Dermis blood vessel endothelial cell (primary cell): ENCODE data around the gene ODAD4. TPM values are rescaled to one million over a fixed set of nuclear protein-coding genes. Genes with fewer than 3 reads are reported as not detected.

Experiments used
- DNase-seq: peaks from one replicate; pipeline ENCODE4 v3.0.0; 2010
- total RNA-seq: library from RNA; depleted of rRNA; stranded (reverse); fragments of >200 nt; gene quantifications from 2 replicates; pipeline ENCODE4 v1.2.3, GENCODE V29; 2014

ODAD4 gene
- total RNA-seq, 1 donor from 2014 or later, result 0.34 TPM

DNA sequence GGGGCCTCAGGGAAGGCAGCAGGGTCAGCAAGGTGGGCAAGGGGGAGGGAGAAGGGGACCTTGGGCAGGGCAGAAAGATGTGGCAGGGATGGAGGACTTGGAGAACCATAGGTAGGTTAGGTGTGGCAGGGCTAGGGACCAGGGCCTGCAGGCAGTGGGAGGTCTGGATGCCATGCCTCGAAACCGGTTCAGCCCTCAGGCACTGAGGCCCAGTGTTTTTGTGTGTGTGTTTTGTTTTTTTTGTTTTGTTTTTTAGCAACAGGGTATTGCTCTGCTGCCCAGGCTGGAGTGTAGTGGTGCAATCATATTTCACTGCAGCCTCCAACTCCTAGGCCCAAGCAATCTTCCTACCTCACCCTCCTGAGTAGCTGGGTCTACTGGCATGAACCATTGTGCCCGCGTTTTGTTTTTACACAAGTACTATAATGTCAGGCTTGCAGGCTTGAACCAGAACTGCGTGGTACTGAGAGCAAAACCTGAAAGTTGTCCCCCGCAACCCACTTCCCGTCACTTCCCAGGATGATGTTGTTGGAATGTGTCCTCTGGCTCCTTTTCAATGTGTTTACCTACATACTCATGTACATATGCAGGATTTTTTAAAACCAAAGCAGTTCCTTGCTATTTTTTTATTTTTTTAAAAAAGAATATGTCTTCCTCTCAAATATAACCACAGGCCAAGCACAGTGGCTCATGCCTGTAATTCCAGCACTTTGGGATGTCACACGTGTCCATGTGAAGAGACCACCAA lies 12.4 kb downstream of the ODAD4 start:
- DNase-seq, result no peak

DNA sequence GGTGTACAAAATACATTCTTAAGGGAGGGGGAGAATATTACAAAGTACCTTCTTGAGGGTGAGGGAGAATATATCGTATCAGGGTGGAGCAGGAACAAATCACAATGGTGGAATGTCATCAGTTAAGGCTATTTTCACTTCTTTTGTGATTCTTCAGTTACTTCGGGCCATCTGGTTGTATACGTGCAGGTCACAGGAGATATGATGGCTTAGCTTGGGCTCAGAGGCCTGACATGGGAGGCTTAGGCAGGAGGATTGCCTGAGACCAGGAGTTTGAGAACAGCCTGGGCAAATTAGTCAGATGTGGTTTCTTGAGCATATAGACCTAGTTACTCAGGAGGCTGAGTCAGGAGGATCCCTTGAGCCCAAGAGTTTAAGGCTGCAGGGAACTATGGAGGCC lies 13.1 kb downstream of the ODAD4 start:
- DNase-seq, result no peak

DNA sequence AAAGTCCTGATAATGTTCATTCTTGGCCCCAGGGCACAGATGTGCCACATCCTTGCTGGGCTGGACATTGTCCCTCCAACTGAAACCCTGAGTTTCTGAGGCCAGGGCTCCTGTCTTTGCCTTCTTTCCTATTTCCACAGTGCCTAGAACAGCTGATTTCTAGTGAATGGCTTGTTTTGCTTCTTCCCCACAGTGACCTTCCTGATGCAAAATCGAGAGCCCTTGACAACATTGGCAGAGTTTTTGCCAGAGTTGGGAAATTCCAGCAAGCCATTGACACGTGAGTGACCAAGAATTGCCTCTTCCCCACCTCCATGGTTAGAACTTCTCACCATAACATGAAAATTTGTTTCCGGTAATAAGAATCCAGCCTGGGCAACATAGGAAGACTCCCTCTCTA lies 14.5 kb downstream of the ODAD4 start:
- no peak for DNase-seq

DNA sequence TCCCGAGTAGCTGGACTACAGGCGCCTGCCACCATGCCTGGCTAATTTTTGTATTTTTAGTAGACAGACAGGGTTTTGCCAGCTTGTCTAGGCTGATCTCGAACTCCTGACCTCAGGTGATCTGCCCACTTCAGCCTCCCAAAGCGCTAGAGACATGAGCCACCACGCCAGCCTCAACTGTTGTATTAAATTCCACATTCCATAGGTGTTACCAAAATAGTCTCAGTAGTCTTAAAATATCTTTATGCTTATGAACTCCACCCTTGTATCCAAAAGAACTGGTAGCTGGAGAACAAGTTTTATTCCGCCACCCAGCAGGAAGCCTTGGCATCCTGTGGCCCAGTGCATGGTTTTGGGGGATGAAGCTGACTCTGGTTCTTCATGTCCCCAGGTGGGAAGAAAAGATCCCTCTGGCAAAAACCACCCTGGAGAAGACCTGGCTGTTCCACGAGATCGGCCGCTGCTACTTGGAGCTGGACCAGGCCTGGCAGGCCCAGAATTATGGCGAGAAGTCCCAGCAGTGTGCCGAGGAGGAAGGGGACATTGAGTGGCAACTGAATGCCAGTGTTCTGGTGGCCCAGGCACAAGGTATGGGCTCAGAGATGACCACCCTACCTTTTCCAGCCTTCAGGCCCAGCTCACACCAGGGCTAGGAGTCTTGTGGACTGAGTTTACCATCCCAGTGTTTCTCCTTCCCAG lies 18.5 kb downstream of the ODAD4 start:
- DNase-seq, result no peak

DNA sequence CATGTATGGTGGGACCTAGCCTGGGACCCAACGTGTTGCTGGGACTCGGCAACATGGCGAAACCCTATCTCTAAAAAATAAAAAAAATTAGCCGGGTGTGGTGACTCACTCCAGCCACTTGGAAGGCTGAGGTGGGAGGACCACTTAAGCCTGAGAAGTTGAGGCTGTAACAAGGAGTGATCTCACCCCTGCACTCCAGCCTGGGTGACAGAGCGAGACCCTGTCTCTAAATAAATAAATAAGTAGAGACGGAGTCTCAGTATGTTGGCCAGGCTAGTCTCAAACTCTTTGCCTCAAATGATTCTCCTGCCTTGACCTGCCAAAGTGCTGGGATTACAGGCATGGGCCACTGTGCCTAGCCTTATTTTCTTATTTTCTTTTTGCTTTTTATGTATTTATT lies 26.1 kb downstream of the ODAD4 start:
- DNase-seq, result no peak

DNA sequence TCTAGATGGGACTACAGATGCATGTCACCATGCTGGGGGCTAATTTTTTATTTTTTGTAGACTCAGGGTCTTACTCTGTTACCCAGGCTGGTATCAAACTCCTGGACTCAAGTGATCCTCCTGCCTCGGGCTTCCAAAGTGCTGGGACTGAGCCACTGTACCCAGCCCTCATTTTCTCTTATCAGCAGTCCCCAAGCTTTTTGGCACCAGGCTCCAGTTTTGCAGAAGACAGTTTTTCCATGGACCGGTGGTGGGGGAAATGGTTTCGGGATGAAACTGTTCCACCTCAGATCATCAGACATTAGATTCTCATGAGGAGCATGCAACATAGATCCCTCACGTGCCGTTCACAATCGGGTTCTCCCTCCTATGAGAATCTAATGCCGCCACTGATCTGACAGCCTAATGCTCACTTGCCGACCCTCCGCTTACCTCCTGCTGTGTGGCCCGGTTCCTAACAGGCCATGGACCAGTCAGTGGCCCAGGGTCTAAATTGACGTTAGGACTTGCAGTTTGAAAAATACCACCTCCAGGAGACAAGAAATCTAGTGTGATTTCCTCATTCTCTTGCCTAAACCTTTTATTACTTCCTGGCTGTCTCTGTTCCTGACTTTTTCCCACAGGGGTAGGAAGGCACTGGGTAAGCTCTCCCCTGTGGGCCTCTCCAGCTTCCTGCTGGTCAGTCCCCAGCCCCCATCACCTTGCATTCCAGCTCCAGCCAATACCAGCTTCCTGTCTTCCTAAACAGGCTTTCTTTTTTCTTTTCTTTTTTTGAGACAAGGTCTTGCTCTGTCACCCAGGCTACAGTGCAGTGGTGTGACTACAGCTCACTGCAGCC lies 26.8 kb downstream of the ODAD4 start:
- peak; percentile 56 for DNase-seq

DNA sequence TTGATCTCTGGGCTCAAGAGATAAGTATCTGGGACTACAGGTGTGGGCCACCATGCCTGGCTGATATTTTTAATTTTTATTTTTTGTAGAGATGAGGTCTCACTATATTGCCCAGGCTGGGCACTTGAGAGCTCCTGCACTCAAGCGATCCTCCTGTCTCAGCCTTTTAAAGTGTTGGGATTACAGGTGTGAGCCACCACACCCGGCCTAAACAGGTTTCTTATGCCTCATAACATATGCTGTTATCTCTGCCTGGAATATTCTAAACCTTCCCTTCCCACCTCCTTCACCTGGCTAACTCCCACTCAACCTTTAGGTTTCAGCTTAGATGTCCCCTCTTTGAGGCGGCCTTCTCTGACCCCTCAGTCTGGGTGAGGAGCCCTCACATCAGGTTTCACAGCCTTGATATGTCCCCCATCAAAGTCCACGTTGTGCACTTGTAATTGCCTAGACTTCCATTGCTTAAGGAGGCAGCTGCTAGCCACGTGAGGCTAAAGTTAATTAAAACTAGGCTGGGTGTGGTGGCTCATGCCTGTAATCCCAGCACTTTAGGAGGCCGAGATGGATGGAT lies 27.5 kb downstream of the ODAD4 start:
- DNase-seq, result no peak

DNA sequence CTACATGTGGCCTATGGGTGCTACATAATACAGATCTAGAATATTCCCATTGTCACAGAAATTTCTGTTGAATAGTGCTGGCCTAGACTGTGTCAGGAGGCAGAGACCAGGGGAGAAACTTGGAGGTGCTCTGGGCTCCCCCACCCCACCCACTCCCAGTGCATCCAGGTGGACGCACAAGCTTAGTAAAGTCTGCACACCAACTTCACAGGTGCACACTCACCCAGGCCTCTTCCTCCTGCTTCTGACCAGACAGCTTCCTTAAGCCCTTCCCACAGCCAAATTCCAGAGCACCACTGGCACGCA lies 28.6 kb downstream of the ODAD4 start:
- no peak for DNase-seq

DNA sequence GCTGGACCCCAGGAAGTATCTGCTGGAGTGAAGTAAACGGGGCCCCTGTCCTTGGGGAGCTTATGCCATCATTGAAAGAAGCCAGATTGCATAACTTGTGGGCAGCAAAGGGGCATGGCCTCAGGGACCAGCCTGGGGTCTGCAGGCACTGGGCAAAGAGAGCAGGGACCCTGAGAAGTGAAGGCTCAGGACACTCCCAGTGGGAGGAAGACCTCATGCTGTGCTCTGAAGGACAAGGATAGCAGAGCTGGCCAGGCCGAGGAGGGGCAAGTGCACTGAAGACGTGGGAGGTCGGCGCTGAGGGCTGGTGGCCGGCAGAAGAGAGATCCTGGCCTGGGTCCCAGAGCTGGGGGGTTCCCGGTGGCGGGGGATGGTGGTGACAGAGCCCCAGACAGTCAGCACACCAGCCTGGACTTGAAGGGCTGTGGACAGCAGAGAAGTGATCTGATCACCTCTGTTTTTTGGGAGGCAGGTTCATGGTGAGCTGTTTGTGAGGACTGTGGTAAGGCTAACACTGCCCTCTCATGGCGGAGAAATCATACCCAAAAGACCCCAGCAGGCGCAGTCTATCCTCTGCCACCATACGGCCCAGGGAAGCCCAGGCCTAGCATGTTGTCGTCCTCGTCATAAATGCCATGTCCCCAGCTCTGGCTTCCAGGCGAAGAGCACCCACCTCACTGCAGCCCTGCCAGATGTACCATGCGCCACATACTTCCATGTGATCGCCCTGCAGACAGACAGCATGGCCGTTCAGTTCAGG lies 29.1 kb downstream of the ODAD4 start:
- DNase-seq, result peak; percentile 74

DNA sequence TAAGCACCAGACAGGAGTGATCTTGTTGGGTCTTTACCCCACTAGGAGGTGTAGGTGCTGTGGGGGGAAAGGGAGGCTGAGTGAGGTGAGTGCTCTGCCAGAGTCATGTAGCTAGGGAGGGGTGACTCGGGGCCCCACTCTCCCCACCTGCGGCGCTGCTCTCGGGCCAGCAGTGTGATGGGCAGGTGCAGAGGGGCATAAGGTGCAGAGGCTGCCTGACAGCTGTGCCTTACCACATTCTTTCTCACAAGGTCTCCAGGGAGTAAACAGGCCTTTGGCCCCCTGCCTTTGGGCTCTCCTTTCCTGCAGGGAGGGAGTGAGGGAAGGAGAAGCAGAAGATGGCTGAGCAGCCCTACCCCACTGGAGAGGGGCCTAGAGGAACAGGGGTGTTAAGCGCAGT lies 31.7 kb downstream of the ODAD4 start:
- DNase-seq, result no peak

DNA sequence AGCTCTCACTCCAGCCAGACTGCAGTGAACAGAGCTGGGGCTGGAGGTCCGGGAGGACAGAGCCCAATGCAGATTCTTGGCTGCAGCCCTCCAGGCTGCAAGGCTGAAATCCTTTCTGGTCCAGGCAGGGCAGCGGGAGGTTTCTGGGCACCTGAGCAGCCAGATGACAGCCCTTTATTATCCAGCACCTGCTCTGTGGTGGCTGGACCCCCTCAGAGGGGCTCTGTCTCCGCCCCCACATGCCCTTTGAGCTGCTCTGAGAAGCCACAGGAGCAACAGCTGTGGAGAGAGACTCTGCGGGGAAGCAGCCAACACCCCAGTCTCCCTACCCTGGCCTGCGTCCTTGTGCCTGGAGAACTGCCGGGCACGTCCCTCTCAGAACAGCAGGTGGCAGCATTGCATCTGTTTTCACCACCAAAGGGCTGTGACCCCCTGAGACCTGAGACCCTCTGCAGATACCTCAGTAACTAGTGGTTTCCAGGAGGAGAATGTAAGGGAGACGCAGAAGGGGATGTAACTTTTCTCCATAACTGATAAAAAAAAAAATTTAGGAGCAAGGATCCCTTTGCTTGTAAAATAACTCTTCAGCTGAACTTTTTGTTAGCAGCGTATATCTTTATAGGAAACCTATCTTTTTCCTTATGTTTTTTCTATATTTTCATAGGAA lies 32.5 kb downstream of the ODAD4 start:
- DNase-seq, result peak; percentile 80

DNA sequence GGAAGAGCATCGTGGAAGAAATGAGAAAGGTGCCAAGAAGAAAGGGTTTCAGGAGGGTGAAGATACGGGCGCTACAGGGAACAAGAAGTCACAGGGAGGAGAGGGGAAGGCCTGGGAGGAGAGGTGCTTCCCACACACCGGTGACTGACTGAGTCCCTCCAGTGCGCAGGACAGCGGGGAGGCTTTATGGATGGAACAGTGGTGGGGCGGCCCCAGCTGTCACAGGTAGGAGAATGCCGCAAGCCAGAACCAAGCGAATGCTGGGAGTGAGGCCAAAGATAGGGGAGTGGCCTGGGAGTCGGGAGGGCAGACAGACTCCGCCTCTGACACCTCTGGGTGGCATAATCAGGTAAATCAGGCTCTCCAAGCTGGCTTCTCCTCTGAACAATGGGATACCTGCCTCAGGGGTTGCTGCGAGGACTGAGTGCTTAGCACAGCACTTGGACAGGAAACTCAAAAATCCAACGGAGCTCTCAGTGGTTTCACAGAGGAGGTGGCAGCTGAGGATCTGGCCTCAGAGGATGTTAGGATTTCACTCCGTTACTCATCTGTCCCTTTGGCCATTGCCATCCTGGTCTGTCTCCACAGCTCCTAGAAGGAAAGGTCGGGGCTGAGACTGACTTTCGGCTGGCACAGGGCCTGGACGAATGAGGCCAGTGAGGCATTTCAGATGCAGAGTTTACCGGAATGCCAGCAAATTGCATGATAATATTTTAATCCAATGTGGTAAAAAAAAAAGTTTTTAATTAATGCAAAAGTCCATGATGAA lies 35.5 kb downstream of the ODAD4 start:
- peak; percentile 41 for DNase-seq

DNA sequence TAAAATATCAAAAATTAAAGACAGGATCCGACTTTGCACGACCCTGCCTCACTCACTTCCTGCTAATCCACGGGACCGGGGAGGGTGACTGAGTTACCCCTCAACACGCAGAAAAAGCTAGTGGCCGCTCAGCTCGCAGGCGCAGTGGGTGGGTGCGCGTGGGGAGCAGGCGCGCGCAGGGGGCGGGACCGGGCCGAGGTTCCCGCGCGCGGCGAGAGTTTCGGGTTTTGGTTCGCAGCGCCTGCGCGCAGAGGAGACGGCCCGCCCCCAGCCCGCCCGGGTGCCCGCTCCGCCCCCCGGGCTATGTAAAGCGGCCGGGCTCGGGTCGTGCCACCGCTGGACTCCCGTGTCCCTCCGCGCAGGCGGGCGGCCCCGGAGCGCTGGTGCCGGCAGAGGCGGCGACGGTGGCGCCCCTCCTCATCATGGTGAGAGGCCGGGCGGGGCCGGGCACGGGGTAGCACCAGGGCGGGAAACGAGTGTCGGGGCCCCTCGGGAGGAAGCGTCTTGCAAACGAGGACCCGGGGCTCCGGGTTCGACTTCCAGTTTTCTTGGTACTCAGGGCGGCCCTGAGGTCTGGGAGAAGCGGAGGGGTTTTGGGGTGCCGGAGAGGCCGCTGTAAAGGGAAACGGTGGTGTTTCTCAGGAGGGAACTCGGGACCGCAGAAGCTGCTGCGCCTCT lies 36.2 kb downstream of the ODAD4 start, which contains the start of gene CNP:
Gene CNP (plus strand): TSS at position 333 of the 678 bp plus-strand sequence. CDS start 90 bp downstream, at position 423.
- DNase-seq, result peak; percentile 94

DNA sequence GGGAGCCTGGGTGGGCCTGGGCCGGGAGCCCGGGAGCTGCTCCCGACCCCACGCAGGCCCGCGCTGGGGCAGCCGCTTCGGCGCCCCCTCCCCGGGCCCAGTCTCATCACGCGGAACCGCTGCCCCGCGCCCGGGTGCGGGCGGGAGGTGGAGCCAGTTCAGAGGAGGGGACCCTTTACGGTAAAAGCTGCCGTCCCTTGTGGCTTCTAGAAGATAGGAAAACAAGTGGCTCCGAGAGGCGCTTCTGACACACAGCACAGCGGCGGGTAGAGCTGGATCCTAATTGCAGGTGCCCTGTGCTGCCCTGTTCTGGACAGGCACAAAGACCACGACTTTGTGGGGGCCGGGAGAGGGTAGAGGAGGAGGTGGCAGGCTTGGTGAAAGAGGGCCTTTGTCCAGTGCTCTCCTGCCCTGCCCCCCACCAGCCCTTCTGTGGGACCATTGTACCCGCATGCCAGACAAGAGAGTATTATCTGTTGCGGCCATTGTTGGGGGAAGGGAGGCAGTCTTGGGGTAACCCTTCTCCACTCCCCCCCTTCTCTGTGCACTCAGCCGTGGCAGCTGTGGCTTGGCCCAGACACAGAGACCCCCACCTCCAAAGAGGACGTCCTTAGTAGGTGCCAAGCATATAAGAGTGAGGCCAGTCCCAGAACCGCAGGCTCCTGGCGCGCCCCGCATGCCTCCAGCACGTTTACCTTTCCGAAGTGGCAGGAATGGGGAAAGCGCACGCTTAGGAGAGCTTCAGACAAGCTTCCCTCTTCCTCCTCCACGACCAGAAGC lies 36.9 kb downstream of the ODAD4 start:
- no peak for DNase-seq

DNA sequence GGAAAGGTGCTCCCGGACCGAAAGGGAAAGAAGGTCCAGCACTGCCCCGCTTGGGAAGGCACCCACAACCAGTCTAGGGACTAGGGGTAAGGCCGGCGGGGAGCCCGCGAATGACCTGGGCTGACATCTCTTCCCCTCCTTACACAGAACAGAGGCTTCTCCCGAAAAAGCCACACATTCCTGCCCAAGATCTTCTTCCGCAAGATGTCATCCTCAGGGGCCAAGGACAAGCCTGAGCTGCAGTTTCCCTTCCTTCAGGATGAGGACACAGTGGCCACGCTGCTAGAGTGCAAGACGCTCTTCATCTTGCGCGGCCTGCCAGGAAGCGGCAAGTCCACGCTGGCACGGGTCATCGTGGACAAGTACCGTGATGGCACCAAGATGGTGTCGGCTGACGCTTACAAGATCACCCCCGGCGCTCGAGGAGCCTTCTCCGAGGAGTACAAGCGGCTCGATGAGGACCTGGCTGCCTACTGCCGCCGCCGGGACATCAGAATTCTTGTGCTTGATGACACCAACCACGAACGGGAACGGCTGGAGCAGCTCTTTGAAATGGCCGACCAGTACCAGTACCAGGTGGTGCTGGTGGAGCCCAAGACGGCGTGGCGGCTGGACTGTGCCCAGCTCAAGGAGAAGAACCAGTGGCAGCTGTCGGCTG lies 37.6 kb downstream of the ODAD4 start:
- no peak for DNase-seq

DNA sequence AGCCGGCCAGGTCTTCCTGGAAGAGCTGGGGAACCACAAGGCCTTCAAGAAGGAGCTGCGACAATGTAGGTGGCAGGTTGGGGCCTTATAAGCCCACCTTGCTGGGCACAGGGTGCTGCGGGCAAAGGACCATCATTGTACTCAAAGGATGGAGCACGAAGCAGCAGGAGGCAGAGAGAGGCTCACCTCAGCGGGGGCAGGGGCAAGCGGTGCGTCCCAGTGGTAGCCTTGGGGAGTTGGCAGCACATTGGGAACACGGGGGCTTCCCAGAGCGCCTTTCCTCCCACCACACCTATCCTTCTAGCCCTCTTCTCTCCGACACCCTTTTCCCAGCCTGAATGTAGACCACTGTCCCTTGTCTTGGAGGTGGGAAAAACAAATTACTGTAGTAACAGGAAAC lies 38.3 kb downstream of the ODAD4 start:
- no peak for DNase-seq

DNA sequence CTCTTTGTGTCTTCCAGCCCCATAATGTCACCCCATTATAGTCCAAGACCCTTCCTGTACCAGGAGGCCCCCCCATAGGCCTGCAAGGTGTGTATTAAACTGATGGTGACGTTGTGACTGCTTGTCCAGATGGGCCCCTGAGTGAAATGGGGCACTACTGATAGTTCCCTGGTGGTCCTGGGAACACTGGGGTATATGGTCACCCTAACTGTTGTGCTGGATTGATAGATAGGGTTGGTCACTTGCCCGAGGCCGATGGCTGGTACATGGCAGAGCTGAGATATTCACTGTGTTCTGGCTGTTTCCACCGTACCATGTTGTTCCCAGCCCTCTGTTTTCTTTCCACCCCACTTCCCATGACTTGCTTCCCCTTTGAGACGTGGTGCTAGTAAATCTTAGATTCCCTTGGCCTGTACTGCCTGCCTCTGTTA lies 40.5 kb downstream of the ODAD4 start:
- DNase-seq, result no peak

DNA sequence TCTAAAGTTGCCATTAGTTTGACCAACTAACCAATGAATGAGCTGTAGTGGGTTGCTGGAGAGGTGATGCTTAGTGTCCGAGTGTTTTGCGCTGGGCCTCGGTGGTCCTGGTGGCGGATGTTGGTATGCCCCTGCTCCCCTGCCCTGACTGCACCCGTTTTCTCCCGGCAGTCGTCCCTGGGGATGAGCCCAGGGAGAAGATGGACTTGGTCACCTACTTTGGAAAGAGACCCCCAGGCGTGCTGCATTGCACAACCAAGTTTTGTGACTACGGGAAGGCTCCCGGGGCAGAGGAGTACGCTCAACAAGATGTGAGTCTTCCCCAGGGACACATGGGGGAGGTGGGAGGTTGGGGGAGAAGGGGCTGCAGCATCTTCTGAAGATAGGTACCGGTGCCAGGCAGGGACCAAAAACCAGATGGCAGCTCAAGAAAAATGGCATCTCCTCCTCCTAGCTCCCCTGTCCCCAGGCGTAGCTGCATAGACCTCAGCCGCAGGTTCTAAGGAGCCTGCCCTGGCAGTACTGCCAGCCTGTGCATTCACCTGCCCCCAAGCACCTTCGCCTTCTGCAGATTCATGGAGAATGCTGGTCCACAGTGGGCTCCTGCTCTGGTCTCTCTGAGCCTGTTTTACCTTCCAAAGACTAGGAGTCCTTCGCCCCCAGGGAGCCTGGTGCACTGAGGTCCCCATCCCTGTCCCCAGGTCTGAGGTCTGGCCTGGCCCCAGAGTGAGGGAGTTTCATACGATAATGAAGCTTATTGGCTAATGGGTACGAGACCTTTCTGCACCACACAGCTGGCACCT lies 41.5 kb downstream of the ODAD4 start:
- DNase-seq, result no peak
